GM12878 (cell line): Measurements from ENCODE around the gene ARHGAP1. TPM values are rescaled to one million over a fixed set of nuclear protein-coding genes. Genes with fewer than 3 reads are reported as not detected.

Experiments
- ATAC-seq: fragments of 200-7000 bp; cut with Tn5 transposase; 3 replicates; pipeline ENCODE4 v1.9.1; 2020; ENCODE audit warnings: mild to moderate bottlenecking, moderate library complexity
- BruUV-seq: library from RNA; stranded (reverse); fragments of 400-500 nt; replicated peaks from 2 replicates; lab custom pipeline; 2021; lab: Mats Ljungman, UMichigan
- CTCF ChIA-PET: fragments of 300-600 bp; sonication (Branson Sonifier 250); formaldehyde crosslinking; extraction: SDS; loops from one replicate; lab custom pipeline; 2021; ENCODE audit warnings: inconsistent platforms; lab: Yijun Ruan, JAX
- POLR2A ChIA-PET: fragments of 350-600 bp; formaldehyde crosslinking; extraction: SDS; loops from one replicate; lab custom pipeline; 2021; ENCODE audit warnings: inconsistent platforms; lab: Charles Lee
- RAD21 ChIA-PET: fragments of 300-600 bp; sonication (Branson Sonifier 250); formaldehyde crosslinking; loops from one replicate; lab custom pipeline; 2023; ENCODE audit warnings: antibody characterized with exemption; ENCODE audit not compliant: unreplicated experiment; lab: Charles Lee
- SMC1A ChIA-PET: fragments of 300-600 bp; sonication (Branson Sonifier 250); formaldehyde crosslinking; loops from one replicate; lab custom pipeline; 2023; ENCODE audit not compliant: unreplicated experiment, uncharacterized antibody; lab: Charles Lee
- DNase-seq: peaks from one replicate; pipeline ENCODE4 v3.0.0-alpha.2; 2011; ENCODE audit warnings: low read depth, low spot score
- FAIRE-seq: peaks from 3 replicates; lab custom pipeline; 2011; peaks lifted over from hg19 to GRCh38; lab: Jason Lieb, UNC
- H2AFZ ChIP-seq: 2 replicates; pipeline ENCODE4 v1.6.0; 2011; ENCODE audit warnings: low read depth, low read length, control low read depth; ENCODE audit not compliant: control insufficient read depth
- H3K27ac ChIP-seq: 2 replicates; pipeline ENCODE4 v1.5.1; 2011; ENCODE audit warnings: control low read depth; ENCODE audit not compliant: control insufficient read depth, insufficient read depth
- H3K27me3 ChIP-seq, 2 experiments: replicated peaks in 1 of 2; 2 replicates each; pipeline versions ENCODE4 v1.6.0 to v1.6.1; 2011; ENCODE audit warnings: low read length in 1 of 2; ENCODE audit not compliant: control insufficient read depth in 2 of 2, insufficient read depth in 2 of 2
- H3K36me3 ChIP-seq, 2 experiments: 2 replicates each; pipeline ENCODE4 v1.5.1; 2011; ENCODE audit warnings: low read length in 1 of 2; ENCODE audit not compliant: control insufficient read depth in 2 of 2, insufficient read depth in 2 of 2
- H3K4me1 ChIP-seq: 2 replicates; pipeline ENCODE4 v1.6.1; 2011; ENCODE audit warnings: mild to moderate bottlenecking, low read length, moderate library complexity, mixed read lengths; ENCODE audit not compliant: control insufficient read depth, insufficient read depth
- H3K4me2 ChIP-seq: 2 replicates; pipeline ENCODE4 v1.6.0; 2011; ENCODE audit warnings: control low read depth; ENCODE audit not compliant: control insufficient read depth, insufficient read depth
- H3K4me3 ChIP-seq: fragments of 200-600 bp; sonication (generic); 2 replicates; pipeline ENCODE4 v1.5.1; 2016
- H3K79me2 ChIP-seq: 2 replicates; pipeline ENCODE4 v1.6.0; 2011; ENCODE audit warnings: low read length; ENCODE audit not compliant: control insufficient read depth, insufficient read depth
- H3K9ac ChIP-seq: 2 replicates; pipeline ENCODE4 v1.8.0; 2011; ENCODE audit warnings: low read length, control low read depth, mixed read lengths; ENCODE audit not compliant: control insufficient read depth, insufficient read depth
- H3K9me3 ChIP-seq: replicated peaks from 3 replicates; pipeline ENCODE4 v1.5.1; 2011; ENCODE audit warnings: mild to moderate bottlenecking, low read length; ENCODE audit not compliant: control insufficient read depth, insufficient read depth
- H4K20me1 ChIP-seq: 2 replicates; pipeline ENCODE4 v1.6.0; 2011; ENCODE audit not compliant: control insufficient read depth, insufficient read depth
- ATF7 ChIP-seq: fragments of 450-650 bp; IDR thresholded peaks from 2 replicates; pipeline ENCODE4 v1.6.1; 2016; ENCODE audit warnings: low read depth, mild to moderate bottlenecking
- DPF2 ChIP-seq: fragments of 450-650 bp; IDR thresholded peaks from 2 replicates; pipeline ENCODE4 v1.6.1; 2017; ENCODE audit warnings: mild to moderate bottlenecking
- ESRRA ChIP-seq: IDR thresholded peaks from 2 replicates; pipeline ENCODE4 v1.6.1; 2012; ENCODE audit warnings: mild to moderate bottlenecking, low read length, improper control_type of control experiment
- NFXL1 ChIP-seq: fragments of 450-650 bp; IDR thresholded peaks from 2 replicates; pipeline ENCODE4 v1.6.1; 2017; ENCODE audit warnings: antibody characterized with exemption, mild to moderate bottlenecking, borderline replicate concordance
- PAX8 ChIP-seq: fragments of 450-650 bp; IDR thresholded peaks from 2 replicates; pipeline ENCODE4 v1.6.1; 2017; ENCODE audit warnings: mild to moderate bottlenecking, moderate library complexity
- RELA ChIP-seq: fragments of 450-650 bp; IDR thresholded peaks from 2 replicates; pipeline ENCODE4 v1.8.0; 2014; ENCODE audit warnings: borderline replicate concordance; ENCODE audit not compliant: partially characterized antibody
- TAF1 ChIP-seq: IDR thresholded peaks from 2 replicates; pipeline ENCODE4 v1.6.1; 2011; ENCODE audit warnings: mild to moderate bottlenecking, low read depth, low read length, borderline replicate concordance
- ZNF207 ChIP-seq: fragments of 450-650 bp; IDR thresholded peaks from 2 replicates; pipeline ENCODE4 v1.6.1; 2014; ENCODE audit warnings: antibody characterized with exemption, mild to moderate bottlenecking, borderline replicate concordance
- WGBS: methylation state at CpG from one replicate; pipeline ENCODE4 v1.1.6; 2016; ENCODE audit warnings: low lambda C conversion rate; ENCODE audit not compliant: insufficient replicate concordance, insufficient coverage; ENCODE audit errors: missing lambda C conversion rate; 5-methylcytosine and 5-hydroxymethylcytosine counted together
- in situ Hi-C: fragments of 300-500 bp; cut with MboI; formaldehyde crosslinking; loops from 9 replicates; pipeline ENCODE4 v1.14.3; 2018; ENCODE audit warnings: mixed read lengths
- intact Hi-C: fragments of 100-400 bp; cut with micrococcal nuclease; formaldehyde crosslinking; loops from one replicate; pipeline ENCODE4 v1.14.2; 2022; ENCODE audit not compliant: unreplicated experiment
- polyA plus RNA-seq, 11 experiments: library from polyadenylated mRNA; depleted of rRNA in 4 of 11; unstranded in 6 of 11; stranded (reverse) in 5 of 11; fragments of >200 nt; fragmentation: Nextera tagmentation in 4 of 11; fragmentation: Illumina TruSeq in 1 of 11; extraction: Ambion mirVana in 4 of 11; extraction: Trizol in 1 of 11; gene quantifications; 1 replicate in 1 of 11; 2 replicates in 10 of 11; pipeline versions ENCODE4 v1.2.1 to v1.2.3, GENCODE V29; 2011 to 2016; ENCODE audit warnings: inconsistent platforms in 2 of 11, missing spikeins in 2 of 11, low read depth in 1 of 11
- total RNA-seq, 4 experiments: library from RNA; depleted of rRNA in 3 of 4; stranded (reverse); fragments of >200 nt in 3 of 4; fragmentation: Illumina TruSeq in 1 of 4; extraction: Trizol in 1 of 4; gene quantifications; 2 replicates each; pipeline versions ENCODE4 v1.2.1 to v1.2.3, GENCODE V29; 2013 to 2021
- TF ChIP-seq, protein P1 (sequence below): fragments of 450-650 bp; formaldehyde crosslinking; IDR thresholded peaks from 2 replicates; pipeline ENCODE4 v1.4.0; 2020; ENCODE audit warnings: mild to moderate bottlenecking, moderate library complexity
- TF ChIP-seq, protein P2 (sequence below): fragments of 150-350 bp; IDR thresholded peaks from 2 replicates; pipeline ENCODE4 v1.6.1; 2014; ENCODE audit warnings: mild to moderate bottlenecking, low read depth, low read length
- TF ChIP-seq, protein P3 (sequence below): IDR thresholded peaks from 2 replicates; pipeline ENCODE4 v1.6.1; 2012; ENCODE audit warnings: low read depth, low read length, improper control_type of control experiment

Gene ARHGAP1
- total and polyA plus RNA-seq, 10 of the 15 experiments (the other 5 are each of a cell fraction or from before 2014, with no cell fraction given) = 4.3 to 45.5 (median 23.2) TPM

DNA sequence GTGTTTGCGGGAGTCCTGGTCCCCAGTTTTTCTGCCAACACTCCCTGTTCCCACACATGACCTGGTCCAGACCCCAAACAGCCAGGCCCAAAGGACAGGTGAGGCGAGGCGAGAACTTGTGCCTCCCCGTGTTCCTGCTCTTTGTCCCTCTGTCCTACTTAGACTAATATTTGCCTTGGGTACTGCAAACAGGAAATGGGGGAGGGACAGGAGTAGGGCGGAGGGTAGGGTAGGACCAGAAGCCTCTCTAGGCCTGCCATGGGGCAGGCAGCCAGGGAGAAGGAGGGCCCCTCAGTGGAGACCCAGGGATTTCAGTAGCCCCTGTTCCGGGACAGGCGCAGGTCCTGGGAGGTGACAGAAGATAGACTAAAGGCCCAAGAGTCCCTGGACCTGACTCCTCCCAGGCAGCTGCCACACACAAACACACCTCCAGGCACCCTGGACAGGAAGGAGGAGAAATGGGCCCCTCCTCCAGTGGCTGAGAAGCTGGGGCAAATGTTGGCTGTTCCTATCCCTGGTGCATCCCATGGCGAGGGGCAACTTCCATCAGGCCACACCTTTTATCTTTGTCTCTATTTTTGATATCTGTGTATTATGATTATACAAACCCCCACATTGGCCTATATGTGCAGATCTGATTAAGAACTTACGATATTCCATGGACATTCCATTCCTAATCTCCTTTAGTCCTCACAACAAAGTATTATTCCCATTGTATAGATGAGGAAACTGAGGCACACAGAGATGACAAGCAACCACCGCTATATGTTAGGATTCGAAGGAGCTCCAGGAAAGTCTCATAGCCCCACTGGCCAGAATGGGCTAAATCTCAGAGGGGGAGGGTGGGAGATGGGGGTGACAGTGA, 18.0 kb upstream of the ARHGAP1 start:
- in situ Hi-C loops = no loop called here
- CTCF ChIA-PET = no interaction called here

More for the DNA sequence above, 18.0 kb upstream of the ARHGAP1 start:
- no peaks in the 10 kb centered on the region; the same call in 1 of the 2 replicates for H3K4me1 ChIP-seq
- H3K9me3 ChIP-seq = no peaks in the 10 kb centered on the region
- no peak for FAIRE-seq
- H3K27ac ChIP-seq = no peak overlapping the region
- no peak for TF ChIP-seq PAX8
- TF ChIP-seq, protein P1, sequence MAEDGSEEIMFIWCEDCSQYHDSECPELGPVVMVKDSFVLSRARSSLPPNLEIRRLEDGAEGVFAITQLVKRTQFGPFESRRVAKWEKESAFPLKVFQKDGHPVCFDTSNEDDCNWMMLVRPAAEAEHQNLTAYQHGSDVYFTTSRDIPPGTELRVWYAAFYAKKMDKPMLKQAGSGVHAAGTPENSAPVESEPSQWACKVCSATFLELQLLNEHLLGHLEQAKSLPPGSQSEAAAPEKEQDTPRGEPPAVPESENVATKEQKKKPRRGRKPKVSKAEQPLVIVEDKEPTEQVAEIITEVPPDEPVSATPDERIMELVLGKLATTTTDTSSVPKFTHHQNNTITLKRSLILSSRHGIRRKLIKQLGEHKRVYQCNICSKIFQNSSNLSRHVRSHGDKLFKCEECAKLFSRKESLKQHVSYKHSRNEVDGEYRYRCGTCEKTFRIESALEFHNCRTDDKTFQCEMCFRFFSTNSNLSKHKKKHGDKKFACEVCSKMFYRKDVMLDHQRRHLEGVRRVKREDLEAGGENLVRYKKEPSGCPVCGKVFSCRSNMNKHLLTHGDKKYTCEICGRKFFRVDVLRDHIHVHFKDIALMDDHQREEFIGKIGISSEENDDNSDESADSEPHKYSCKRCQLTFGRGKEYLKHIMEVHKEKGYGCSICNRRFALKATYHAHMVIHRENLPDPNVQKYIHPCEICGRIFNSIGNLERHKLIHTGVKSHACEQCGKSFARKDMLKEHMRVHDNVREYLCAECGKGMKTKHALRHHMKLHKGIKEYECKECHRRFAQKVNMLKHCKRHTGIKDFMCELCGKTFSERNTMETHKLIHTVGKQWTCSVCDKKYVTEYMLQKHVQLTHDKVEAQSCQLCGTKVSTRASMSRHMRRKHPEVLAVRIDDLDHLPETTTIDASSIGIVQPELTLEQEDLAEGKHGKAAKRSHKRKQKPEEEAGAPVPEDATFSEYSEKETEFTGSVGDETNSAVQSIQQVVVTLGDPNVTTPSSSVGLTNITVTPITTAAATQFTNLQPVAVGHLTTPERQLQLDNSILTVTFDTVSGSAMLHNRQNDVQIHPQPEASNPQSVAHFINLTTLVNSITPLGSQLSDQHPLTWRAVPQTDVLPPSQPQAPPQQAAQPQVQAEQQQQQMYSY = no peak
- TF ChIP-seq ATF7 = no peak
- TF ChIP-seq ESRRA = no peak
- no peak for TF ChIP-seq TAF1
- no peak for TF ChIP-seq RELA
- TF ChIP-seq, protein P2, sequence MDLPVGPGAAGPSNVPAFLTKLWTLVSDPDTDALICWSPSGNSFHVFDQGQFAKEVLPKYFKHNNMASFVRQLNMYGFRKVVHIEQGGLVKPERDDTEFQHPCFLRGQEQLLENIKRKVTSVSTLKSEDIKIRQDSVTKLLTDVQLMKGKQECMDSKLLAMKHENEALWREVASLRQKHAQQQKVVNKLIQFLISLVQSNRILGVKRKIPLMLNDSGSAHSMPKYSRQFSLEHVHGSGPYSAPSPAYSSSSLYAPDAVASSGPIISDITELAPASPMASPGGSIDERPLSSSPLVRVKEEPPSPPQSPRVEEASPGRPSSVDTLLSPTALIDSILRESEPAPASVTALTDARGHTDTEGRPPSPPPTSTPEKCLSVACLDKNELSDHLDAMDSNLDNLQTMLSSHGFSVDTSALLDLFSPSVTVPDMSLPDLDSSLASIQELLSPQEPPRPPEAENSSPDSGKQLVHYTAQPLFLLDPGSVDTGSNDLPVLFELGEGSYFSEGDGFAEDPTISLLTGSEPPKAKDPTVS = no peak
- TF ChIP-seq NFXL1 = no peak
- TF ChIP-seq DPF2 = no peak
- no peak for TF ChIP-seq ZNF207
- TF ChIP-seq, protein P3, sequence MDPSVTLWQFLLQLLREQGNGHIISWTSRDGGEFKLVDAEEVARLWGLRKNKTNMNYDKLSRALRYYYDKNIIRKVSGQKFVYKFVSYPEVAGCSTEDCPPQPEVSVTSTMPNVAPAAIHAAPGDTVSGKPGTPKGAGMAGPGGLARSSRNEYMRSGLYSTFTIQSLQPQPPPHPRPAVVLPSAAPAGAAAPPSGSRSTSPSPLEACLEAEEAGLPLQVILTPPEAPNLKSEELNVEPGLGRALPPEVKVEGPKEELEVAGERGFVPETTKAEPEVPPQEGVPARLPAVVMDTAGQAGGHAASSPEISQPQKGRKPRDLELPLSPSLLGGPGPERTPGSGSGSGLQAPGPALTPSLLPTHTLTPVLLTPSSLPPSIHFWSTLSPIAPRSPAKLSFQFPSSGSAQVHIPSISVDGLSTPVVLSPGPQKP = no peak
- TF ChIP-seq, all 136 proteins: peak for 0
- Histone ChIP-seq H2AFZ (peak overlapping the region; percentile 51), H3K4me2 (no peak overlapping the region), H3K79me2 (no peaks in the 10 kb centered on the region), H3K9ac (no peak overlapping the region), H3K36me3 (no peaks in the 10 kb centered on the region), H3K27me3 (no peaks in the 10 kb centered on the region), H4K20me1 (no peaks in the 10 kb centered on the region), H3K4me3 (no peak overlapping the region)
- 63% methylated on average over 11 of the region's 11 CpGs for WGBS
- ChIA-PET POLR2A (interaction anchor here (0.6 kb wide), 1 partner anchor 801 kb away, joined by 4 read pairs; no protein-coding TSS in a partner anchor), SMC1A (no interaction called here), RAD21 (interaction anchor here (0.7 kb wide), 1 partner anchor 11 kb away, joined by 4 read pairs; no protein-coding TSS in a partner anchor)
- no TSS peak for BruUV-seq
- ATAC-seq (peak; percentile 61), DNase-seq (no peak)
- intact Hi-C loops = no loop called here
